Kidney (tissue), 14 donors: Measurements from ENCODE around the gene CCDC28A. TPM values are rescaled to one million over a fixed set of nuclear protein-coding genes. Genes with fewer than 3 reads are reported as not detected.

Source experiments
- DNase-seq, 5 donors: peaks; one replicate each; pipeline ENCODE4 v3.0.0-alpha.2; 2013 to 2020
- FAIRE-seq: peaks from 2 replicates; lab custom pipeline; 2012; peaks lifted over from hg19 to GRCh38; lab: Jason Lieb, UNC
- H3K27ac ChIP-seq, 2 donors: one replicate each; pipeline ENCODE4 v1.7.0; 2013; ENCODE audit warnings: low read depth in 2 of 2, low read length in 2 of 2, inconsistent platforms in 1 of 2
- H3K27me3 ChIP-seq: one replicate; pipeline ENCODE4 v1.7.1; 2013; ENCODE audit warnings: low read length, inconsistent platforms; ENCODE audit not compliant: control insufficient read depth, insufficient read depth
- H3K36me3 ChIP-seq, 3 donors: one replicate each; pipeline versions ENCODE4 v1.7.0 to v1.7.1; 2013; ENCODE audit warnings: low read length in 3 of 3, control low read depth in 1 of 3, inconsistent platforms in 1 of 3; ENCODE audit not compliant: insufficient read depth in 3 of 3, control insufficient read depth in 2 of 3
- H3K4me1 ChIP-seq, 3 donors: one replicate each; pipeline versions ENCODE4 v1.7.0 to v1.7.1; 2013; ENCODE audit warnings: low read length in 3 of 3, inconsistent platforms in 1 of 3, low read depth in 1 of 3; ENCODE audit not compliant: control insufficient read depth in 2 of 3, insufficient read depth in 2 of 3
- H3K4me3 ChIP-seq, 3 donors: one replicate each; pipeline versions ENCODE4 v1.7.0 to v1.8.1; 2013; ENCODE audit warnings: low read length in 3 of 3, control low read depth in 1 of 3, inconsistent platforms in 1 of 3
- H3K9ac ChIP-seq, 3 donors: one replicate each; pipeline versions ENCODE4 v1.7.0 to v1.7.1; 2013; ENCODE audit warnings: low read length in 3 of 3, control low read depth in 1 of 3, inconsistent platforms in 1 of 3
- H3K9me3 ChIP-seq, 3 donors: one replicate each; pipeline versions ENCODE4 v1.7.0 to v1.7.1; 2013; ENCODE audit warnings: low read length in 3 of 3, control low read depth in 1 of 3, inconsistent platforms in 1 of 3; ENCODE audit not compliant: control insufficient read depth in 2 of 3, insufficient read depth in 1 of 3
- intact Hi-C: fragments of 100-400 bp; cut with DNase I; formaldehyde crosslinking; loops from one replicate; pipeline ENCODE4 v1.11.1; 2022
- polyA plus RNA-seq: library from polyadenylated mRNA; stranded (reverse); fragments of 350-450 nt; fragmentation: Illumina TruSeq; extraction: RNeasy Lipid Tissue Mini Kit (QIAGEN cat#74804); gene quantifications from one replicate; pipeline ENCODE4 v1.2.3, GENCODE V29; 2014; ENCODE audit warnings: low read depth, low replicate concordance; ENCODE audit not compliant: insufficient read depth
- total RNA-seq: library from RNA; stranded (reverse); fragmentation: NEBNext Ultra II Directional; extraction: Animal tissue kit (Norgen Biotek cat#: 25700); gene quantifications from one replicate; pipeline ENCODE4 v1.2.1, GENCODE V29; 2021
- TF ChIP-seq, protein P1 (sequence below): IDR thresholded peaks from 3 replicates; pipeline ENCODE4 v1.5.1; 2012; ENCODE audit warnings: mild to moderate bottlenecking, moderate library complexity, borderline replicate concordance; ENCODE audit not compliant: insufficient read depth; ENCODE audit errors: extremely low read depth
- donor health status: control.
- donor health status: control.
- donor health status: control.
- donor health status: control.
- donor health status: control.
- donor health status: DM: yes; HTN: yes; CAD: no.
- donor health status: Normal renal cell carcinoma (clear cell type).

CCDC28A gene
- total and polyA plus RNA-seq, 2 donors from 2014 or later = 30.2 to 70.0 TPM

DNA sequence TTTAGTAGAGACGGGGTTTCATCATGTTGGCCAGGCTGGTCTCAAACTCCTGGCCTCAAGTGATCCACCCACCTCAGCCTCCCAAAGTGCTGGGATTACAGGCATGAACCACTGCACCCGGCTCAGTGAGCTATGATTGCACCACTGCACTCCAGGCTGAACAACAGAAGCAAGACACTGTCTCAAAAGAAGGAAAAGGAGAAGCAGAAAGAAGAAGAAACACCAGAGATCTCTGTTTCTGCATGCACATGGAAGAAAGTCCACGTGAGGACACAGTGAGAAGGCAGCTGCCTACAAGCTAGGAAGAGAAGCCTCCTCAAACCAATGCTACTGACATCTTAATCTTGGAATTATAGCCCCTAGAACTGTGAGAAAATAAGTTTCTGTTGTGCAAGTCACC is 38.3 kb downstream of the CCDC28A start:
- no peaks in the 10 kb centered on the region for H3K9me3 ChIP-seq
- H3K4me3 ChIP-seq = no peak overlapping the region
- DNase-seq = no peak
- H3K4me1 ChIP-seq = no peaks in the 10 kb centered on the region
- intact Hi-C loops = loop anchor here (10.0 kb wide), 1 partner anchor 553 kb away; no protein-coding TSS in a partner anchor
- TF ChIP-seq, protein P1, sequence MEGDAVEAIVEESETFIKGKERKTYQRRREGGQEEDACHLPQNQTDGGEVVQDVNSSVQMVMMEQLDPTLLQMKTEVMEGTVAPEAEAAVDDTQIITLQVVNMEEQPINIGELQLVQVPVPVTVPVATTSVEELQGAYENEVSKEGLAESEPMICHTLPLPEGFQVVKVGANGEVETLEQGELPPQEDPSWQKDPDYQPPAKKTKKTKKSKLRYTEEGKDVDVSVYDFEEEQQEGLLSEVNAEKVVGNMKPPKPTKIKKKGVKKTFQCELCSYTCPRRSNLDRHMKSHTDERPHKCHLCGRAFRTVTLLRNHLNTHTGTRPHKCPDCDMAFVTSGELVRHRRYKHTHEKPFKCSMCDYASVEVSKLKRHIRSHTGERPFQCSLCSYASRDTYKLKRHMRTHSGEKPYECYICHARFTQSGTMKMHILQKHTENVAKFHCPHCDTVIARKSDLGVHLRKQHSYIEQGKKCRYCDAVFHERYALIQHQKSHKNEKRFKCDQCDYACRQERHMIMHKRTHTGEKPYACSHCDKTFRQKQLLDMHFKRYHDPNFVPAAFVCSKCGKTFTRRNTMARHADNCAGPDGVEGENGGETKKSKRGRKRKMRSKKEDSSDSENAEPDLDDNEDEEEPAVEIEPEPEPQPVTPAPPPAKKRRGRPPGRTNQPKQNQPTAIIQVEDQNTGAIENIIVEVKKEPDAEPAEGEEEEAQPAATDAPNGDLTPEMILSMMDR = no peak
- no peaks in the 10 kb centered on the region for H3K36me3 ChIP-seq
- FAIRE-seq = no peak
- no peak overlapping the region for H3K9ac ChIP-seq
- H3K27me3 ChIP-seq = no peaks in the 10 kb centered on the region
- H3K27ac ChIP-seq = no peak overlapping the region

DNA sequence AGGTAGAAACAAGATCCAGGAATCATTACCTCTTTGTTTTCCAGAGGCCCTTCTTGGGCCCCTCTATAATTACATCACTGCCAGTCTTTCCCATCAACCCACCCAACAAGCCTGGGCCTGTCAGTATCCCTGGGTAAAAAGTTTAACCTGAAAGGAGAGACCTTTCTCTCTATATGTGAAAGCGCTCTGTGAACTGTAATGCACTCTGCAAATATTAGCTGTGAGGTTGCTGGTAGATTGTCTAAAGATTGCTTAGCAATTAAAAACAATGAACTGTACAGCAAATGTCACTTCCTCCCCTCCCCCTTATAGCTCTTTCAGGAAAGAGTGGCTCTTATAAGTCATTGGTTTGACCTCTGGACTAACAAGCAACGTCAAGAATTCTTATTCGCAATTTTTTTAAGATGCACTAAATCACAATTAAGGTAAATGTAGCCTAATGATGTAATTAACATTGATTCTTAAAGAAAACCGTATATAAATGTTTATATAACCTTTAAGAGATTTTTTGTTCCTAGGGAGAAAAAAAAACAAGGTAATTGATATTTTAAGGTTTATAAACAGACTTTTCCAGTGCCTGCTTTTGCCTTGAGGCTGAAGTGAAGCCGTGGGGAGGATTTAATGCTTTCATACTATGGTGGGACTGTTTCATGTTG is 40.7 kb downstream of the CCDC28A start:
- no peaks in the 10 kb centered on the region for H3K36me3 ChIP-seq
- TF ChIP-seq, protein P1 = no peak
- H3K27ac ChIP-seq = no peak overlapping the region
- H3K4me1 ChIP-seq = peaks cover 0 to 5% (median 0%) of the 10 kb centered on the region in 3 donors
- intact Hi-C loops = loop anchor here (10.0 kb wide), 1 partner anchor 550 kb away; no protein-coding TSS in a partner anchor
- no peaks in the 10 kb centered on the region for H3K9me3 ChIP-seq
- no peak overlapping the region for H3K9ac ChIP-seq
- DNase-seq = peak in 2 of 5 donors; percentile 24 to 37
- FAIRE-seq = no peak
- no peaks in the 10 kb centered on the region for H3K27me3 ChIP-seq
- no peak overlapping the region for H3K4me3 ChIP-seq

DNA sequence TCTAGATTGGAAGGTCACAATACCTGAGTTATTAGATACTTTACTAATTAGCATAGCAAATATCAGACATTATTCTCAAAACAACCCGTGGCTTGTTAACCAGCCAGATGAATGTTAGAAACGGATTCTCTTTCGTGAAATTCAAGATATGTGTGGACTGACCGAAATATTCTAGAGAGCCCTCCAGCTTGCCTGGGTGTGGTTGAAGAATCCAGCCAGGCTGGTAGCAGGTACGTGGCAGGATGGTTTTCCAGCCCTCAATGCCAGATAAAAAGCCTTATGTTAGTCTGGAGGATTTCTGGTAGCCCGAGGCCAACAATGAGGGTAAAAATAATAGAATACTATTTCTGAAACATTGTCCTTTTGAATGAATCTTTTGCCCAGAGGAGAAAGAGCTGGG is 41.7 kb downstream of the CCDC28A start:
- DNase-seq (no peak), FAIRE-seq (no peak)
- H3K4me1 ChIP-seq = peaks cover 0 to 5% (median 0%) of the 10 kb centered on the region in 3 donors
- H3K4me3 ChIP-seq = no peak overlapping the region
- H3K9me3 ChIP-seq = no peaks in the 10 kb centered on the region
- H3K27me3 ChIP-seq = no peaks in the 10 kb centered on the region
- H3K27ac ChIP-seq = no peak overlapping the region
- TF ChIP-seq, protein P1 = no peak
- intact Hi-C loops = loop anchor here (10.0 kb wide), 1 partner anchor 550 kb away; no protein-coding TSS in a partner anchor
- H3K36me3 ChIP-seq = no peaks in the 10 kb centered on the region
- H3K9ac ChIP-seq = no peak overlapping the region
